ENCODE data around the gene HRH1.
"Not testable (repeated sequence)": the region's sequence is repeated elsewhere in the genome, so short reads cannot be mapped to it uniquely, and the experiment has no call there.

Gene HRH1, protein sequence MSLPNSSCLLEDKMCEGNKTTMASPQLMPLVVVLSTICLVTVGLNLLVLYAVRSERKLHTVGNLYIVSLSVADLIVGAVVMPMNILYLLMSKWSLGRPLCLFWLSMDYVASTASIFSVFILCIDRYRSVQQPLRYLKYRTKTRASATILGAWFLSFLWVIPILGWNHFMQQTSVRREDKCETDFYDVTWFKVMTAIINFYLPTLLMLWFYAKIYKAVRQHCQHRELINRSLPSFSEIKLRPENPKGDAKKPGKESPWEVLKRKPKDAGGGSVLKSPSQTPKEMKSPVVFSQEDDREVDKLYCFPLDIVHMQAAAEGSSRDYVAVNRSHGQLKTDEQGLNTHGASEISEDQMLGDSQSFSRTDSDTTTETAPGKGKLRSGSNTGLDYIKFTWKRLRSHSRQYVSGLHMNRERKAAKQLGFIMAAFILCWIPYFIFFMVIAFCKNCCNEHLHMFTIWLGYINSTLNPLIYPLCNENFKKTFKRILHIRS

DNA sequence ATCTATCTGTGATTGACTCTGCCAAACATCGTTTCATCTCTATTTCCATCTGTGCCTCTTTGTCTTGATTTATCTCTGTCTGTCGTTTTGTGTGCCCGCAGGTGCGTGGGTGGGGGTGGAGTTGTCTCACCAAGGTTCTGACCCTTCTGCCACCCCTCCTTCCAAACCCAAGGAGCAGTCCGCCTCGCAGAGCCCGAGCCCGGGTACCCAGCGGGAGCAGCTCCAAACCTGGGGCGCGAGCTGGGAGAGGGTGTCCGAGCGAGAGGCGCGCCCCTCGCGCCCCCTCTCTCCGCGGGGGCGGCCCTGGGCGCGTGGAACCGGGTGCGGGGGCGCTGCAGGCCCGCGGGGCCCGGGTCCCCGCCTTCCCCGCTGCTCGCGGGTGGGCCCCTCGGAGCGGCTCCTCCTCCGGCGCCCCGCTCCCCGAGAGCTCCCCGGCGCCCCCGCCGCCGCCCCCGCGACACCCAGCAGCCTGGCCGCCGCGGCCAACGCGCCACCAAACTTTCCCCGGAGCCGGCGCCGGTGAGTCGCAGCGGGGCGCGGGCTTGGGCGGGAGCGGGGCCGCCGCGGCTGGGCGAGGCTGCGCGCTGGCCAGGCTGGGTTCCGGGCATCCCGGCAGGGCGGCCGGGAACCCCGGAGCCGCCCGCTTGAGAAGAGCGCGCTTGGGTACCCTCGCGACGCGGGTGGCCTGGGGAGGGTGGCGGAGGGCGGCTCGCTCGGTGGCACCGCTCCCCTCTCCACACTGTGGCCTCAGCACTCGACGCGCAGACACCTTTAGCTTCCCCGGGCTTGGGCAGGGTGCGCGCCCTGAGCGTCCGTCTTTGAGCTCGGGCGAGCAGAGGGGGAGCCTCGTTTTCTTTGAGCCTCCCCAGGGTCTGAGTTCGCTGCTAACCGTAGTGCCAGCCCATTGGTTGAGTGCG, at the start of gene HRH1:
HRH1 (plus strand) TSS at position 458 of the 917 bp plus-strand sequence. CDS start 104,545 bp downstream, outside the sequence.
- DNase-seq, result no peak

DNA sequence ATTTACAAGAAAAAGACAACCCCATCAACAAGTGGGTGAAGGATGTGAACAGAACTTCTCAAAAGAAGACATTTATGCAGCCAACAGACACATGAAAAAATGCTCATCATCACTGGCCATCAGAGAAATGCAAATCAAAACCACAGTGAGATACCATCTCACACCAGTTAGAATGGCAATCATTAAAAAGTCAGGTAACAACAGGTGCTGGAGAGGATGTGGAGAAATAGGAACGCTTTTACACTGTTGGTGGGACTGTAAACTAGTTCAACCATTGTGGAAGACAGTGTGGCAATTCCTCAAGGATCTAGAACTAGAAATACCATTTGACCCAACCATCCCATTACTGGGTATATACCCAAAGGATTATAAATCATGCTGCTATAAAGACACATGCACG, 41.0 kb upstream of the HRH1 start:
- not testable (repeated sequence) for DNase-seq

DNA sequence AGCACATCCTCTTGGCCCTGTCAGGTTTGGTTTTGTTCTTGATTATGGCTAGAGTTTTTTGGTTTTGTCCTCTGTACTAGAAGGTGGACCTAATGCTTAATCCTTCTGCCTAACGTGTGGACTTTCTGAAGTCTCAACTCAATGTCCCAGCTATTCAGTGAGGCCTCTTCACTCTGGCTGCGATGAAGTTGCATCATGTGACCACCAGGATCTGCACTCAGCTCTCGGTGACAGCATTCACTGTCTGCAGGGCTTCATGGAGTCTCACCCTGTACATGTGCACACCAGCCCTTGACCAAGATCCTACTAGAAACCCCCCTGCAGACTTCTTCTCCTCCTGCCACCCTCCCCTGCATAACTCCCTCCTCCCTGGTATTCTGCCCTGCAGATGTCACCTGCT, 38.7 kb upstream of the HRH1 start:
- no peak for DNase-seq

DNA sequence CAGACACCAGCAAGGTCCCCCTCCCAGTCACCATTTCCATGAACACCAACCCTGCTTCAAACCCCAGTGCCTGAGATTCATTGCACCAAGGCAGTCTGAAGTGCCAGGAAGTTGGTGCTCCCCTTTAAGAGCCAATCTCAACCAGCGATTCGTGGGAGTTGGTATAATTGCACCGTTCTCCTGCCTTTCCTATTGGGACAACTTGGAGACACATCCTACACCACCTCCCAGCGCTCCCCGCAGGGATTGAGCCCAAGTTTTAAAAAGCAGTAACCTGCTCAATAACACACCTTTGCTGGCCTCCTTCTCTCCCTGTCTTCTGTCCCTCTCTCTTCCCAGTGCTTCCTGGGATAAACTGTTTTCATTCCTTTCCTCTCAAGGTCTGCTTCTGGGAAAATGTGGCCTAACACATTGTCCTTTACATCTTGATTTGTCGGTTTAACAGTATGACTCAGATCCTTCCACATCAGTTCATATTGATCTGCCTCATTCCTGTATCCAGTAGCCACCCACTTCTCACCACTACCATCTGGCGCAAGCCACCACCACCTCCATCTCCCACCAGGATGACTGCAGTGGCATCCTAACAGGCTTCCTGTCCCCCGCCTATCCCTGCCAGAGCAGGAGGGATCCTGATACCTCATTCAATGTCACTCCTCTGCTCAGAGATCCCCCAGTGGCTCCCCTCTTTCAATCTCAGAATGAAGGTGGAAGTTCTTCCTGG, 37.8 kb upstream of the HRH1 start:
- no peak for DNase-seq

DNA sequence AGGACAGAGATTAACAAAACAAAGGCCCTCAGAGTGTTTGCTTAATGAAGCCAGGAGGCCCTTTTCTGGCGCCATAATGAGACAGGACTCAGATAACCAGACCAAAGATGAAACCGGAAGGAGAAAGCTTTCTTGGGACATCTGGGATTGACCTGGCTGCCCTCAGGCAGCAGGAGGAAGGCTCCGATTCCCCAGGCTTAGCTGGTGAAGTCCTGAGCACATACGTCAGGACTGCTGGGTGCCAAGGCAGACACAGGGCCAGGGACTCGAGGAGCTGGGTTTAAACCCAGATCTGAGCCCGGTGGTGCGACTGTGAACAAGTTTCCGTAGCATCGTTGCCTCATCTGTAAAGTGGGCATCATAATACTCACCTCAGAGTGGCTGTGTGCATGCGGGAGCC, 36.7 kb upstream of the HRH1 start:
- DNase-seq, result no peak

DNA sequence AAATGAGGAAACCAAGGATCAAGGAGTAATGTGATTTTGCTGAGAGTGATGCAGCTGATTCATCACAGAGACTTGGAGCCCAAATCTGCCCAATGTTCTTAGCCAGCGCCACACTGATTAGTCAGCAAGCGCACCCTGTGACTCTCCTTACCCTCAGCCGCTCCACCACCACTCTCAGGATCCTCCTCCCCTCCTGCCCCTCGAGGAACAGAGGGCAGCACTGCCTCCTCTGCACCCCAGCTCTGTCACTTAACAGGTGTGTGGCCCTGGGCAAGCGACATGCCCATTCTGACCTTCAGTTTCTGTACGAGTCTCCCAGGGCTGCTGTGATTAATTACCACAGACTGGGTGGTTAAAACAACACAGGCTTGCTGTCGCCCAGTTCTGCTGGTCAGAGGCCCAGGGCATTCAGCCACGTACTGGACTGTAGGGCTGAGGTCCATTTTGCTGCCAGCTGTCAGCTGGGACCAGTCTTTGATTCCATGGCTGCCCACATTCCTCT, 36.1 kb upstream of the HRH1 start:
- DNase-seq, result no peak

DNA sequence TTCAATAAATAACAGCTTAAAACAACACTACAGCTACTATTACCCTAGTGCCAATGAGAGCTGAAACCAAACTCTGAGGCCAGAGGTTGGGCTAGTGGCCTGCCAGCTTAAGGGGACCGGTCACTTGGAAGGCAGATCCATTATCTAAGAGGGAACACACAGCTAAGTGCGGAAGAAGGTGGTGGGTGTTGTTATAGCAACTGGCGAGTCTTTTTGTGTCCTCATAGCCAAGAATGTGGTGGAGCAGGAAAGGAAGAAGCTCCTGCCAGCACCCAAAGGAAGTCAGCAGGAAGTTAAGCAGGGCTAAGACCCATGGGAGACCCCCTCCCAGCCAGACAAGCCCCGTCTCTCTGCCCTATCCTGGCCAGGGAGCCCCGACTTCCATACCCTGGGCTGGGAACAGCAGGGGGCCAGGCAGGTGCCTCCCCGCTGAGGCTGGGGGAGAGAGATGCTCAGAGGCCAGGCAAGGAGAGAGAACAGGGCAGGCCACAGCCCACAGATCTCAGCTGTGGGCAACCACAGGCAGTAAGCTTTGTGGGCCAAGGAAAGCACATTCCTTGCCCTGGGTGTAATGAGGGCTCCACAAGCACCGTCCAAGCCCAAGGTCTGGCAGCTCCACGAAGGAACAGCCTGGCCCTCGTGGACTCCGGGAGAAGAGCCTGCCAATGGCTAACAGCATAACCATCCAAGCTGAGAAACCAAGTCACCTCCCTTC, 34.0 kb upstream of the HRH1 start:
- DNase-seq, result no peak

DNA sequence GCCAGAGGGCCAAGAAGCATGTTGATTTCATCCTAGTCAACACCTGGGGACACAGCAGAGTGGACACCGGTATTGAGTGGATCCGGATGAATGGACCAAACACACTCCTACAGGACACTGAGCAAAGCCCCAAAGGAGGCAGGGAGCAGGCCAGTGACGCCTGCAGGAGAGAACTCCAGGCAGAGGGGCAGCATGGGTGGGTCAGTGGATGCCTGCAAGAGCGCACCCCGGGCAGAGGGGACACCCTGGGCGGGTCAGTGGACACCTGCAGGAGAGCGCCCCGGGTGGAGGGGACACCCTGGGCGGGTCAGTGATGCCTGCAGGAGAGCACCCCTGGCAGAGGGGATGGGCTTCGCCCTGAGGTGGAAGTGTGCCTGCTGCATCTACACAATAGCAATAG, 27.6 kb upstream of the HRH1 start:
- no peak for DNase-seq

DNA sequence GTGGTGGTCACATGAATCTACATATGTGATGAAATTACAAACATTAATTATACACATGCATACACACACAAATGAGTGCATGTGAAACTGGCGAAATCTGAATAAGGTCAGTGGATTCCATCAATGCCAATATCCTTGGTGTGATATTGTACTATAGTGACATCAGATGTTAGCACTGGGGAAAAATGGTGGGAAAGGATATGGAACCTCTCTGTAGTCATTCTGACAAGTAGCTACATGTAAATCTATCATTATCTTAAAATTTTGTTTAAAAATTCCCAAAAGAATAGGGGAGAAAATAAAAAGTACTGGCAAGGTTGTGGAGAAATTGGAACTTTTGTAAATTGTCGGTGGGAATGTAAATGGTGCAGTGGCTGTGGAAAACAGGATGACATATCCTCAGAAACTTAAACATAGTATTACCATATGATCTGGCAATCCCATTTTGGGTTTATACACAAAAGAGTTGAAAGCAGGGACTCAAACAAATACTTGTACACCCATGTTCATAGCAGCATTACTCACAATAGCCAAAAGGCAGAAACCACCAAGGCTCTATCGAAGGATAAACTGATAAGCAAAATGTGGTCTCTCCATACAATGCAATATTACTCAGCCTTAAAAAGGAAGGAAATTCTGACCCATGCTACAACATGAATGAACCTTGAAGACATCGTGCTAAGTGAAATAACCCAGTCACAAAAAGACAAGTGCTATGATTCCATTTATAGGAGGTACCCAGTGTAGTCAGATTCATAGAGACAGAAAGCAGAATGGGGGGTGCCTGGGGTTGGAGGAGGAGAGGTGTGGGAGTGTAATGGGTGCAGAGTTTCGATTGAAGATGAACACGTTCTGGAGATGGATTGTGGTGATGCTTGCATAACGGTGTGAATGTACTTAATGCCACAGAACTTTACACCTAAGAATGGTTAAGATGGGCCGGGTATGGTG, 25.3 kb upstream of the HRH1 start:
- no peak for DNase-seq

DNA sequence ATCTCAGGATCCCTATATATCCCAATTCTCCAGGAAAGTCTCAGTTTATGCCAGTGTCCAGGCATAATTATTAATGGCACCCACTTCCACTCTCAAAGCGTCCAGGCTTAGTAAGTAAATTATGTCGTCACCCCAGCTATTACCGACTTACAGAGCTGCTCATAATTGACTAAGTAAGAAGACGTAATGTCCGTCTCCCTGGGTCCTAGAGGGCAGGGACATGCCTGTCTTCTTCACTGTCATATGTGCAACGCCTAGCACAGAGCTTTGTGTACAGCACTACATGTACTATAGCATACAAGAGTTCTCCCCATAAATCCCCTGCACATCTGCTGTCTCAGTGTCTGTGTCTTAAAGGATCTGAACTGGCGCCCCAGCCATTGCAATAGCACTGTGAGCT, 23.9 kb upstream of the HRH1 start:
- no peak for DNase-seq

DNA sequence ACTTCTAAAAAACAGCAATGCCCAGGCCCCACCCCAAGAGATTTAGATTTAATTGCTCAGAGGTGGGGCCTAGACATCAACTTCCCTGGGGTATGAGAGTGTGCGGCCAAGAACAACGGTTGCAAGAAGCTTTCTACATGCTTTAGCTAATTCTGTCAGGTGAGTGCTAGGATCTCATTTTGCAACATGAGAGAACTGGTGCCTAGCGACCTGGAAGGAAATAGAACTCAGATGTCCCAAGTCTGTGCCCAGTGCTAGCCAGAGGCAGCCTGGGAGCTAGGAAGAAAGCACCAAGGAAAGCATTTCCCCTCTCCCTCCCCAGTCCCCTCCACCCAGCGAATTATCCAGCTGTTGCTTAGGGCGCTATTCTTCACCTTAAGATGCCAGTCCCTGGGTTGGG, 22.9 kb upstream of the HRH1 start:
- no peak for DNase-seq

DNA sequence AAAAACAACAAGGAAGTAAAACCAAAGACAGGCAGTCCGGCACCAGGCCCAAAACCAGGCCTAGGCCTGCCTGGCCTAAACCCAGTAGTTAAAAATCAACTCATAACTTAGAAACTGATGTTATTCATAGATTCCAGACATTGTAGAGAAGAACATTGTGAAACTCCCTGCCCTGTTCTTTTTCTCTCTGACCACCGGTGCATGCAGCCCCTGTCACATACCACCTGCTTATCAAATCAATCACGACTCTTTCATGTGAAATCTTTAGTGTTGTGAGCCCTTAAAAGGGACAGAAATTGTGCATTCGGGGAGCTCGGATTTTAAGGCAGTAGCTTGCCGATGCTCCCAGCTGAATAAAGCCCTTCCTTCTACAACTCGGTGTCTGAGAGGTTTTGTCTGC, 22.4 kb upstream of the HRH1 start:
- DNase-seq, result not testable (repeated sequence)

DNA sequence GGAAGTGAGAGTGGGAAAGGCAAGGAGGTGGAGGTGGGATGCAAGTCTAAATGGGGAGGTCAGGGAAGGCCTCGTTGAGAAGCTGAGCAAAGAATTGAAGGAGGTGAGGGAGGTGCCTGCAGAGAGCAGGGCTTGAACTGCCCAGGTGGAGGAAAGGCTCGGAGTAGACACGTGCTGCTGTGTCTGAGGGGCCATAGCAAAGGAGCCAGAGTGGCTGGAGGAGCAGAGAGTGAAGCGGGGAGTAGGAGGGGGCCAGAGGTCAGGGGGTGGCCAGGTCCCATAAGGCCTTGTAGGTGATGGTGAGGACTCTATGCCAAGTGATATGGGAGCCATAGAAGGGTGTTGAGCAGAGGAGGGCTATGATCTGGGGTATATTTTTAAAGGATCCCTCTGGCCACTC, 21.4 kb upstream of the HRH1 start:
- DNase-seq, result no peak

DNA sequence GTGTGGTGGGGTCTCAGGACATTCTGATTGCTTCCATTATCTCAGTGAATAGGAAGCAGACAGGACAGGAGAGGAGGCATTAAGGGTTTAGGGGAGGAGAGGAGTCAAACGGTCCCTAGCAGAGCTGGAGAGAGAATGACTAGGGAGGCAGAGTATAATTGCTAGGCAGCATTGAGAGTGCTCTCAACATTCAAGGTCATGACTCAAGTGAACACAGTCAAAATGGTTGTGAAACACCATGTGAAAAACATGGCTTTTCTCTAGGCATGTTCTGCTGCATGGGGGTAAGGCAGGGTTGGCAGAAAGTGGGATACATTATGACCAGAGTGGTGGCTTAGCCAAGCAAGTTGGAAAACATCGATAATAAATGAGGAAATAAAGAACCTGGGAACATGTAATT, 19.5 kb upstream of the HRH1 start:
- DNase-seq, result no peak

DNA sequence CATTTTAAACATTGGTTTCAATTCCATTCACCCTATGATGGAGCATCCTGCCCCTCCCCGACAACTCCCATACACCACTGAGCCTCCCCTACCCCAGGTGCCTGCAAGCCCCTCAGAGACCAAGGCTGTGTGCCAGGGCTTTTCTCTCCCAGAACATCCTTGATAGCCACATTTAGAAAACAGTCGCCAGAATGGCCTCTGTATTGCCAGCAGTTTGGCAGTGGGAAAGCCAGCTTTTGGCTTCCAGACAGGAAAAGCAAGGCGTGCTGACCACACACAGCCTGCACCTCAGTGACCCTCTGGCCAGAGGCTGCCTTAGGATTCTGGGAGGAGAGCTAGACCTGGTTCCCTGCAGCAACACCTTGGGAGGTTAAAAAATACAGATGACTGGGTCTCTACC, 18.2 kb upstream of the HRH1 start:
- DNase-seq, result no peak

DNA sequence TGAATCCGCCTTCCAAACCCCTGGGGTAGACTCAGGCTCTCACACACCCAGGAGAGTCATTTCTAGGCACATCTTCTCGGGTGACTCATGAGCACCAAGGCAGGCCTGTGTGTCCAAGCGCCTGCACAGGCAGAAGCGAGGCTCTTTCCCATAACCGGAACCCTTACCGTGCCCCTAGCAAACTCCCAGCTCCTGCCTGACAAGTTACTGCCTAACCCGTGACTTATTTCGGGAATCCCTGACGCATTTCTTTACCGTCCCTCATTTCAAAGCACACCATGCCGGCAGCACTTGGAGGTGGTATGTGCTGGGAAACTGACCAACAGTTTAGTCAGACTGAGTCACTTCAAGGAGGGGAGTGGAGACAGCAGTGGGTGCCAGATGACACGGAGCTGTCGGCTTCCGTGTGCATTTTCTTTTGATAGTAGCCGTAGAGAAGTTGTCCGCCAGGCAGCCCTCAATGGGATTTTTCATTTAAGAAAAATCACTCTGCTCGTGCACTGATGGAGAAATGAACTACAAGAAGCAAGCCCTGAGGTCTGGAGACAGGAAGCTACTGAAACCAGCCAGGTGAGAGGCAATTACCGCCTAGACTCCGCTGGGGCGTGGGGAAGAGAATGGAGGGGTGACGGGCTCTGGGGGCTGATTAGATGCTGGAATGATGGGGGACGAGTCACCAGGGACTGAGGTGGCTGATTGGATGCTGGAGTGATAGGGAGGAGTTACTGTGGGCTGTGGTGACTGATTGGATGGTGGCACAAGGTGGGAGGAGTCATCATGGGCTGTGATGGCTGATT, 17.3 kb upstream of the HRH1 start:
- DNase-seq, result no peak

DNA sequence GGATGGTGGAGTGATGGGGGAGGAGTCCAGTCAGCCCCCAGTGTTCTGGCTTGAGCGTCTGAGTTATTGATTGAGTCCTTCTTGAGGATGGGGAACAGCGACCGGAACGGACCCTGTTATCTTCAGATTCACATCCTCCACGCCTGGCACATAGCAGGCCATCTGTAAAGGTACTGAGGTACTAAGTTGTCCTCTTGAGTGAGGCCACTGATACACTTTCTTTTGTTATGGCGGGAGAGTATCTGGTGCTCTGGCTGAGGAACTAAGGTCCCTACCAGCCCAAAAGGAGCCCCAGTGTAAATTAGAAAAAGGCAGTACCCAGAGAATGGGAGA, 16.7 kb upstream of the HRH1 start:
- no peak for DNase-seq

DNA sequence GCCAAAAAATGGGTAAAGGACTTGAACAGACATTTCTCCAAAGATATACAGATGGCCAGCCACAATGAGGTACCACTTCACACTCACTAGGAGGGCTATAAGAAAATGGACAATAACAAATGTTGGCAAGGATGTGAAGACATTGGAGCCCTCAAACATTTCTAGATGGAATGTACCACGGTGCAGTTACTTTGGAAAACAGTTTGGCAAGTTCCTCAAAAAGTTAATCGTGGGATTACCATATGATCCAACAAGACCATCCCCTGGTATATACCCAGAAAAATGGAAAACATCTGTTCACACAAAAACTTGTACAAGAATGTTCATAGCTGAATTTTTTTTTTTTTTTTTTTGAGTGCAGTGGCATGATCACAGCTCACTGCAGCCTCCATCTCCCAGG, 15.9 kb upstream of the HRH1 start:
- DNase-seq, result no peak

DNA sequence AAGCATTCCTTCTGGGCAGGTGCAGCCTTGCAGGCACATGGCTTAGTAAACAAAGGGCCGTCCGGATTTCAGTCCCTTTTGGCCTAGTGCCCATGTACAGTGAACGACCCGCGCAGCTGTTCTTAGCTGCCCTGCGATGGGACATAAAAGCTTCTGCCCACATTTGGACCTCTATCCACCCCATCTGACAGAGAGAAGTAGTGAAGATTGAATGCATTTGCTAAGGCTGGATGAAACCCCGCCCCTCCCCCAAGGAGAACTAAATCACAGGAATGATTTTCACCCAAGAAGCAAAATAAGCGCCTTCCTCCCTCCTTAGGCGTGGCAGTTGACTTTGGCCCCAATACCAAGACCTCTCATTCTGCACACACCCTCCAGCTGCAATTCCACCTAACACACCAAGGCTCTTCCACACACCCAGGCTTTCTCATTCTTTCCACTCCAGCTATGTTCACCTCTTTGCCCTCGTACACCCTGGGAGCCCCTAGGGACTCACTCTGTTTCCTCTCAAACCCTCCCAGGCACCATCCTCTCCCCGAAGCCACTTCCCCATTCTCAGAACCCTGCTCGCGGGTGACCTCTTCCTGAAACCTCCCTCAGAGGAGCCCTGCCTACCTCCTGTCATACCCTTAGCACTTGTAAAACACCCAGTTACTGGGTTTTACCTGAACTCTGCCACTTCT, 14.1 kb upstream of the HRH1 start:
- no peak for DNase-seq

DNA sequence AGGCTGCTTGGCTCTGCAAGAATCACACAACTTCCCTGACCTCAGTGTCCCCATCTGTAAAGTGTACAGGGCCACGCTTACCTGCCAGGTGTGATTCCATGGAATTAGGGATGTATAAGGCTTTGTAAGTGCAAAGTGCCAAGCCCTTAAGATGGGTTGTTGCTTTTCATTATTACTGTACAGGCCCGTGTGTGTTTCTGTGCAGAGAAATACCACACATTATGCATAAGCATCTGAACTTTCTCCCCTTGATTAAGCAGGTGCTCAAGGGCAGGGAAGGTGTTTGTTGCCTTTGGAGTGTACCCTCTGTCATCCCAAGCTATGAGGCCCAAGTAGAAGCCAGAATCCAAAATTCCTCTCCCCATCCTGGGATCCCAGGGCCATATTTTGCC, 13.6 kb upstream of the HRH1 start:
- DNase-seq, result no peak

All from CD4-positive, alpha-beta T cell treated with Interleukin-6 for 4 hours (primary cell).